DOHH2 (cell line): ENCODE measurements around the gene VAV1.

Experiments
- H3F3A ChIP-seq: fragments of 200-600 bp; sonication (generic), shearing (Covaris generic); 2 replicates; pipeline ENCODE4 v1.6.0; 2016; ENCODE audit warnings: antibody characterized with exemption, mild to moderate bottlenecking; ENCODE audit not compliant: control insufficient read depth, insufficient read depth
- H3K27ac ChIP-seq: fragments of 200-600 bp; sonication (generic); 2 replicates; pipeline ENCODE4 v1.5.1; 2014; ENCODE audit warnings: low read depth, mild to moderate bottlenecking, low read length, moderate library complexity
- H3K27me3 ChIP-seq: fragments of 200-600 bp; sonication (generic); 2 replicates; pipeline ENCODE4 v1.6.1; 2014; ENCODE audit warnings: mild to moderate bottlenecking, low read length, mixed read lengths; ENCODE audit not compliant: control insufficient read depth
- H3K36me3 ChIP-seq: fragments of 200-600 bp; sonication (generic); 2 replicates; pipeline ENCODE4 v1.6.1; 2014; ENCODE audit warnings: mild to moderate bottlenecking, low read length, moderate library complexity, mixed read lengths; ENCODE audit not compliant: control insufficient read depth
- H3K4me1 ChIP-seq: fragments of 200-600 bp; sonication (generic); 2 replicates; pipeline ENCODE4 v1.6.1; 2014; ENCODE audit warnings: mild to moderate bottlenecking, low read length, mixed read lengths; ENCODE audit not compliant: control insufficient read depth
- H3K4me2 ChIP-seq: fragments of 200-600 bp; sonication (generic); 2 replicates; pipeline ENCODE4 v1.6.0; 2014; ENCODE audit warnings: mild to moderate bottlenecking, low read length, moderate library complexity
- H3K4me3 ChIP-seq: fragments of 200-600 bp; sonication (generic); 2 replicates; pipeline ENCODE4 v1.5.1; 2014; ENCODE audit warnings: mild to moderate bottlenecking, low read length, mixed read lengths
- H3K79me2 ChIP-seq: fragments of 200-600 bp; sonication (generic); 2 replicates; pipeline ENCODE4 v1.6.1; 2014; ENCODE audit warnings: mild to moderate bottlenecking, low read length, mixed read lengths; ENCODE audit not compliant: control insufficient read depth
- H3K9me2 ChIP-seq: fragments of 200-600 bp; sonication (generic); replicated peaks from 2 replicates; pipeline ENCODE4 v1.6.1; 2014; ENCODE audit warnings: mild to moderate bottlenecking, low read length, mixed read lengths; ENCODE audit not compliant: control insufficient read depth
- H3K9me3 ChIP-seq: fragments of 200-600 bp; sonication (generic); 2 replicates; pipeline ENCODE4 v1.6.1; 2014; ENCODE audit warnings: antibody characterized with exemption, low read length, mixed read lengths; ENCODE audit not compliant: control insufficient read depth, insufficient read depth
- H4K20me1 ChIP-seq: fragments of 200-600 bp; sonication (generic); 2 replicates; pipeline ENCODE4 v1.6.0; 2014; ENCODE audit warnings: low read depth, mild to moderate bottlenecking, antibody characterized with exemption, low read length, moderate library complexity; ENCODE audit not compliant: control insufficient read depth, insufficient read depth
- EZH2phosphoT487 ChIP-seq: fragments of 200-600 bp; sonication (generic); IDR thresholded peaks from 2 replicates; pipeline ENCODE4 v1.6.1; 2017; ENCODE audit warnings: borderline replicate concordance, mild to moderate bottlenecking, antibody characterized with exemption, low read length, moderate library complexity, mixed read lengths
- TF ChIP-seq, protein P1 (sequence below): fragments of 200-600 bp; sonication (generic); IDR thresholded peaks from one replicate; pipeline ENCODE4 v1.5.1; 2014; ENCODE audit warnings: antibody characterized with exemption, mild to moderate bottlenecking, low read depth, low read length; ENCODE audit not compliant: poor library complexity, severe bottlenecking

VAV1 gene

GRCh38 chr19:6777434-6777833 is 4.9 kb downstream of the VAV1 start:
- H3K27ac ChIP-seq, result no peak overlapping the region
- TF ChIP-seq, protein P1, sequence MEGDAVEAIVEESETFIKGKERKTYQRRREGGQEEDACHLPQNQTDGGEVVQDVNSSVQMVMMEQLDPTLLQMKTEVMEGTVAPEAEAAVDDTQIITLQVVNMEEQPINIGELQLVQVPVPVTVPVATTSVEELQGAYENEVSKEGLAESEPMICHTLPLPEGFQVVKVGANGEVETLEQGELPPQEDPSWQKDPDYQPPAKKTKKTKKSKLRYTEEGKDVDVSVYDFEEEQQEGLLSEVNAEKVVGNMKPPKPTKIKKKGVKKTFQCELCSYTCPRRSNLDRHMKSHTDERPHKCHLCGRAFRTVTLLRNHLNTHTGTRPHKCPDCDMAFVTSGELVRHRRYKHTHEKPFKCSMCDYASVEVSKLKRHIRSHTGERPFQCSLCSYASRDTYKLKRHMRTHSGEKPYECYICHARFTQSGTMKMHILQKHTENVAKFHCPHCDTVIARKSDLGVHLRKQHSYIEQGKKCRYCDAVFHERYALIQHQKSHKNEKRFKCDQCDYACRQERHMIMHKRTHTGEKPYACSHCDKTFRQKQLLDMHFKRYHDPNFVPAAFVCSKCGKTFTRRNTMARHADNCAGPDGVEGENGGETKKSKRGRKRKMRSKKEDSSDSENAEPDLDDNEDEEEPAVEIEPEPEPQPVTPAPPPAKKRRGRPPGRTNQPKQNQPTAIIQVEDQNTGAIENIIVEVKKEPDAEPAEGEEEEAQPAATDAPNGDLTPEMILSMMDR, result no peak
- no peak for TF ChIP-seq EZH2phosphoT487
- no peaks in the 10 kb centered on the region for H3K27me3 ChIP-seq
- H3K4me3 ChIP-seq, result no peak overlapping the region
- H3K4me2 ChIP-seq, result no peak overlapping the region
- H3K9me2 ChIP-seq, result no peaks in the 10 kb centered on the region
- peaks cover 35% of the 10 kb centered on the region for H3K36me3 ChIP-seq
- H3K4me1 ChIP-seq, result peaks cover 33% of the 10 kb centered on the region
- H3F3A ChIP-seq, result peaks cover 4% of the 10 kb centered on the region; the same call in 1 of the 2 replicates
- H3K9me3 ChIP-seq, result no peaks in the 10 kb centered on the region
- H4K20me1 ChIP-seq, result peaks cover 11% of the 10 kb centered on the region
- peaks cover 92% of the 10 kb centered on the region for H3K79me2 ChIP-seq

DNA sequence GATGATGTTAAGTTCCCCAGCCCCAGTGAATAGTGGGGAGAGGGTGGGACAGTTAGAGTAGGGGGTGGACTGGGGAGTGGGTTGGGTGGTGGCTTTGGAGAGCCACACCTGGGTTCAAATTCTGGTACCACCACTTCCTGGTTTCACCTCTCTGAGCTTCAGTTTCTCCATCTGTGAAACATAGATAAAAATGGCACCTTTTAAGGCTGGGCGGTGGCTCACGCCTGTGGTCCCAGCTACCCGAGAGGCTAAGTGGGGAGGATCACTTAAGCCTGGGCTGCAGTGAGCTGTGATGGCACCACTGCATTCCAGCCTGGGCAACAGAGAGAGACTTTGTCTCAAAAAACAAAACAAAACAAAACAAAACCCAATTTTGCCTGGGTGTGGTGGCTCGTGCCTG is 5.9 kb downstream of the VAV1 start:
- no peak overlapping the region for H3K4me2 ChIP-seq

DNA sequence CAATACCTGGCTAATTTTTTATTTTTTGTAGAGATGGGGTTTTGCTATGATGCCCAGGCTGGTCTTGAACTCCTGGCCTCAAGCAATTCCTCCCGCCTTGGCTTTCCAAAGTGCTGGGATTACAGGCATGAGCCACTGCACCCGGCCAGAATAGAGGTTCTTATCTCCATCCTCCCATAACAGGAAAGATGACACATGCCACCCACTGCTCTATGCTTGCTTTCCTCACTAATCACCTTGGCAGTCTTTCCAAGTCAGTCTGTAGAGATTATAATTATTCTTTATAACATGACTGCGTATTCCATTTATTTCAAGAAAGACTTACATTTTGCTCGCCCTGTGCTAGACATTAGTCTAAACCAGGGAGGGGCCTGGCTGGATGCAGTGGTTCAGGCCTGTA is 6.7 kb downstream of the VAV1 start:
- Histone ChIP-seq H3K4me3 (no peak overlapping the region), H3K79me2 (peaks cover 93% of the 10 kb centered on the region), H4K20me1 (peaks cover 11% of the 10 kb centered on the region), H3K4me1 (peaks cover 33% of the 10 kb centered on the region), H3F3A (no peaks in the 10 kb centered on the region), H3K4me2 (no peak overlapping the region), H3K9me3 (no peaks in the 10 kb centered on the region), H3K27me3 (no peaks in the 10 kb centered on the region), H3K9me2 (no peaks in the 10 kb centered on the region), H3K27ac (no peak overlapping the region), H3K36me3 (peaks cover 27% of the 10 kb centered on the region)
- TF ChIP-seq, protein P1, result no peak
- no peak for TF ChIP-seq EZH2phosphoT487

More for the DNA sequence above, 5.9 kb downstream of the VAV1 start:
- Histone ChIP-seq H3F3A (no peaks in the 10 kb centered on the region), H3K27me3 (no peaks in the 10 kb centered on the region), H3K9me2 (no peaks in the 10 kb centered on the region), H3K79me2 (peaks cover 90% of the 10 kb centered on the region), H4K20me1 (peaks cover 11% of the 10 kb centered on the region), H3K27ac (no peak overlapping the region), H3K9me3 (no peaks in the 10 kb centered on the region), H3K36me3 (peaks cover 28% of the 10 kb centered on the region), H3K4me1 (peaks cover 33% of the 10 kb centered on the region), H3K4me3 (no peak overlapping the region)
- TF ChIP-seq EZH2phosphoT487, result no peak
- TF ChIP-seq, protein P1, result no peak

GRCh38 chr19:6787393-6787792 is 14.9 kb downstream of the VAV1 start:
- Histone ChIP-seq H3K4me1 (peaks cover 15% of the 10 kb centered on the region), H3K9me2 (no peaks in the 10 kb centered on the region), H3K4me2 (no peak overlapping the region), H3K9me3 (no peaks in the 10 kb centered on the region), H3K4me3 (no peak overlapping the region), H3K36me3 (0 out of 2 replicates have a peak, but pooled peaks cover 2% of the 10 kb centered on the region), H3K27ac (no peak overlapping the region), H3K27me3 (no peaks in the 10 kb centered on the region), H3K79me2 (peaks cover 56% of the 10 kb centered on the region), H3F3A (no peaks in the 10 kb centered on the region), H4K20me1 (0 out of 2 replicates have a peak, but pooled peaks cover 5% of the 10 kb centered on the region)
- TF ChIP-seq, protein P1, result no peak
- TF ChIP-seq EZH2phosphoT487, result no peak
